T-helper 1 cell treated with Interleukin-12 subunit alpha and Interleukin-12 subunit beta and Interleukin-4 antibody, amounts not matched to agents 30 ng/mL and 1 ng/mL, for 36 hours (primary cell): Measurements from ENCODE around the gene CTTNBP2NL. TPM values are rescaled to one million over a fixed set of nuclear protein-coding genes. Genes with fewer than 3 reads are reported as not detected.
"Not testable (repeated sequence)": the region's sequence is repeated elsewhere in the genome, so short reads cannot be mapped to it uniquely, and the experiment has no call there.

Experiments
- intact Hi-C: fragments of 100-400 bp; cut with micrococcal nuclease; formaldehyde crosslinking; loops from one replicate; pipeline ENCODE4 v1.15.1; 2024
- total RNA-seq: library from RNA; stranded (reverse); gene quantifications from 2 replicates; pipeline ENCODE4 v1.2.3, GENCODE V29; 2022

The CTTNBP2NL gene
- total RNA-seq, 1 donor from 2014 or later: 3.1 TPM

DNA sequence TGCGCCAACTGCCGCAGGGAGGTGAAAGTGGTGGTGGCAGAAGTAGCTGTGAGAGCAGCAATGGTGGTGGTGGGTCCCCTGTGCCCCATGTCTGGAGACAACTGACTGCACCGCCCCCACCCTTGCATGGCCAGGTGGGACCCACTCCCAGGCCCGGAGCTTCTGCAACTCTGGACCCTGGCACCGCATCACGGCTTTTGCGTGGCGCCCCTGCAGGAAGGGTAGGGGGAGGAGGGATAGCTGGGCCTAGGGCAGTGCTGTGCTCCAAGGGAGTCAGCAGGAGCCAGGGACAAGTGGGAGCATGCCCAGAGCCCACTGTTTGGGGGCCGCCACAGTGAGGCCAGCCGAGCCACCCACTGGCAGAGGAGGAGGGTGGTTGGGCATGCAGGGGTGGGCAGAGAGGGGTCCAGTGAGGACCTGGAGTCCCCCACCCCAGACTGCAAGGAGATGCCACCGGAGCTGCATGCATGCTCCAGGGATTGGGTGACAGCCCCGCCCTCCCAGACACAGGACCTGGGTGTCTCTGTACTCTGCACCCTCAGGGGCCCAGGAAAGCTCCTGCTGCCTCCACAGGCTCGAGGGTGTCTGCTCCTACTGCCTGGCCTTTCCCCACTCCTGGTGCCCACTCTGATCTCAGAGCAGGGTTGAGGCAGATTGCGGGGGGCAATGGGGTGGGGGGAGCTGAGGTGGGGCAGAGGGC lies 9.8 kb upstream of the CTTNBP2NL start:
- intact Hi-C loops: no loop called here

DNA sequence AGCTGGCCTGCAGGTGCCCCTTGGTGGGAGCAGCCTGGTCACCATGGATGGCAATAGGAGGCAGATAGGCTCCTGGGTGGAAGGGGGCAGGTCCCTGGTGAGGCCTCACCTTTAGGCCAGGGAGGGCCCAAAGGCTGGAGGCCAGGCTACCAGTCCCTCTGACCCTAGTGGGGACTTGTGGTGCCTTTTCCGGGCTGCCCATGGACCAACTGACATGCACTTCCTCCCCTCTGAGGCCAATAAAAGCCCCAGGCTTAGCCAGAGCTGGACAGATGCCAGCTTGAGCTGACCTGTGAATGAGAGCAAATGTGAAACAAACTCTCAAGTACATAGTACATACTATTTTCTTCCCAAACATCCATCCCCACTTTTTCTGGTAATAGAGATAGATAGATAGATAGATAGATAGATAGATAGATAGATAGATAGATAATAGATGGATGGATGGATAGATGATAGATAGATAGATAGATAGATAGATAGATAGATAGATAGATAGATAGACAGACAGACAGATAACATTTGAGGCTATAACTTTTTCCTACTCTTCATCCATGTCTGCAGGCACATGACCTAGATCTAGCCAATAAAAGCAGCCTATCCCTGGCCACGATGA lies 9.2 kb upstream of the CTTNBP2NL start:
- intact Hi-C loops: no loop called here

DNA sequence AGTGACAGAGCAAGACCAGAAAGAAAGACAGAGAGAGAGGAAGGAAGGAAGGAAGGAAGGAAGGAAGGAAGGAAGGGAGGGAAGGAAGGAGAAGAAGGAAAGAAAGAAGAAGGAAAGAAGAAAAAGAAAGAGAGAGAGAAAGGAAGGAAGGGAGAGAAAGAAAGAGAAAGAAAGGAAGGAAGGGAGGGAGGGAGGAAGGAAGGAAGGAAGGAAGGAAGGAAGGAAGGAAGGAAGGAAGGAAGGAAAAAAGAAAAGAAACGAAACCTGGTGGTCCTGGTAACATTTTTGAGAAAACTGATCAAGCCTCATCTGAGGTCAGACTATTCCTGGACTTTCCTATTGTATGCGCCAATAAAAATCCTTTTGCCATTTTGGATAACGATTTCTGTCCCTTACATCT lies 8.2 kb upstream of the CTTNBP2NL start:
- intact Hi-C loops: no loop called here

DNA sequence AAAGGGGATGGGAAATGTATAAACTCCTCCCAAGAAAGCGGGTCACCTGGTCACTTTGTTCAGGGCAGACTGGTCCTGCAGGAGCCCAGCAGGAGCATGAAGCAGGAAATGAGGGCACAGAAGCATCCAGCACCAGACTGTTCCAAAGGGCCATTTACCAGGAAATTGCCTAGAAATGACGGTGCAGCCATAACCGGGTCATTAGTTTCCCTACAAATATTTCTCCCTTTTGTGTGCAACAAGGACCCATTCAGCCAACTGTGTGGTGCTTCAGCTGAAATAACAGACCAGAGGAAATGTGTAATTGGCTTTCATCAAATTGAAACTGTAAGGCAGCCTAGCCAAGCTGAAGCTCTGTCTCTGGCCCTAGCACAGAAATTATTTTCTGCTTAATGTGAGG lies 7.6 kb upstream of the CTTNBP2NL start:
- intact Hi-C loops: no loop called here

DNA sequence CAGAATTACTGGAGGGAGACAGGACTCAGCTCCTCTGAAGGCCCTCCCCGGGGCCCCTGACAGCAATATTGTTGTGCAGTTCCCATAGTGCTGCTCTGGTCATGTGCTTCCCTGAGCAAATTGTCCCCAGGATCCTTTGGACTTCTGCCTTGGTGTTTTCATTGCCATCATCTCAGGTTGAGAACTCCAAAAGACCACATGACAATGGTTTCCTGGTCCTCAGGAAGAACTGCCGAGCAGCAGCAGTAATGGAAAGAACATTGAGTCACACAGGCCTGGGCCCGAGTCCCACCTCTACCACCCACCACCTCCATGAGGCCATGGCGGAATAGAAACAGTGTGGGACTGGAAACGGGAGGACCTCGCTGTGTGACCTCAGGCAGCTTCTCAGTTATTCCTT lies 6.3 kb upstream of the CTTNBP2NL start:
- intact Hi-C loops: loop anchor here (1.0 to 10.0 kb wide), 7 partner anchors 119 to 1425 kb away; partner anchors contain the start of genes LRIG2, PPM1J, RHOC and RSBN1

DNA sequence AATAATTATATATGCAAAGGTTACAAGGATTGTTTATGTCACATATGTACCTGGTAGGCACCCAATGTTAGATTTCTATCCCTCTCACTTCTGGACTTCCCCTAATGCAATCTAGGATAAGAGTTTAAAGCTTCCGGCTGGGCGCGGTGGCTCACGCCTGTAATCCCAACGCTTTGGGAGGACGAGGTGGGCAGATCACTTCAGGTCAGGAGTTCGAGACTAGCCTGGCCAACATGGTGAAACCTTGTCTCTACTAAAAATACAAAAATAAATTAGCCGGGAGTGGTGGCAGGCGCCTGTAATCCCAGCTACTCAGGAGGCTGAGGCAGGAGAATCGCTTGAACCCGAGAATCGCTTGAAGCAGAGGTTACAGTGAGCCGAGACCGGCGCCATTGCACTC lies 5.7 kb upstream of the CTTNBP2NL start:
- intact Hi-C loops: loop anchor here (1.0 to 10.0 kb wide), 7 partner anchors 118 to 1424 kb away; partner anchors contain the start of genes LRIG2, PPM1J, RHOC and RSBN1

DNA sequence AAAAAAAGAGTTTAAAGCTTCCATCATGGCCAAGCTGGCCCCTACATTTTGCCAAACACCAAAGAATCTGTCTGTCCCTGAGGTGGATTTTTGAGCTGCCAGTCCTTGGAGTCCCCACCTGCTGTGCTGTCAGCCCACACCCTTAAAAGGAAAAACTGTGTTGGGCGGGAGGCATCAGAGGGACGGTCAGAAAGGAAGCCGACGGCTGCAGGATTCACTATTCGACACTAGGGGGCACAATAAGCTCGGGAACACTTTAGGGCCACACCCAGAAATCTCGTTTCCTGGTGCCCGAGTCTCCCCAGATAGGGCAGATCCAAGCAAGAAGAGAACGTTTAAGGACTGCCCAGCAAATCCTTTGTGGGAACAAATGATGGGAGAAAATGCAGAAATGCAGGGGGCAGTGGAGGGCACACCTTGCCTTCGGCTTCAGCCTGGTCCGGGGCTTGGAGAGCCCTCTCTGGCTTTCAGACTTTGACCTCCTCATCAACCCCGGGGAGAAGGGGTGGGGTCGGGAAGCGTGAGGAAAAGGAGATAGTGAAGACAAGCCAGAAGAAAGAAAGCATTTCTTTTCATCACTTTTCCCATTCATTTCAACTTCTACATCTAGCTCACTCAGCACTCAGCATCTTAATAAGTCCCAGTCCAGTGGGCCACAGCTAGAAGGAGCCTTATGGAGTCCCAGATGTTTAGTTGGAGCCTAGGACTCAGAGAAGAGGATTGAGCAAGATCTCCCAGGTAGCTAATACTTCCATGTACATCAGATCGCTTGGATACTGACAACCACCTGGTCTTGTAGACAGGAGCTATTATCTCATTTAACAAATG lies 5.0 kb upstream of the CTTNBP2NL start:
- intact Hi-C loops: loop anchor here (1.0 to 10.0 kb wide), 9 partner anchors 75 to 1424 kb away; partner anchors contain the start of genes LRIG2, PPM1J, RHOC and RSBN1

DNA sequence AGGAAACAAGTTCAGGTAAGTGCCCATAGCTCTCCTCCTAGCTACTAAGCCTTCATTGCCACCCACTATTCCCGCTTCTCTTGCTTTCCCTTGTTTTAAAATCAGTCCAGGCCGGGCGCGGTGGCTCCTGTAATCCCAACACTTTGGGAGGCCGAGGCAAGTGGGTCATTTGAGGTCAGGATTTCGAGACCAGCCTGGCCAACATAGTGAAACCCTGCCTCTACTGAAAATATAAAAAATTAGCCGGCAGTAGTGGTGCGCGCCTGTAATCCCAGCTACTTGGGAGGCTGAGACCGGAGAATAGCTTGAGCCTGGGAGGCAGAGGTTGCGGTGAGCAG lies 4.4 kb upstream of the CTTNBP2NL start:
- intact Hi-C loops: loop anchor here (1.0 to 10.0 kb wide), 7 partner anchors 75 to 1423 kb away; partner anchors contain the start of genes LRIG2, RSBN1 and WNT2B

DNA sequence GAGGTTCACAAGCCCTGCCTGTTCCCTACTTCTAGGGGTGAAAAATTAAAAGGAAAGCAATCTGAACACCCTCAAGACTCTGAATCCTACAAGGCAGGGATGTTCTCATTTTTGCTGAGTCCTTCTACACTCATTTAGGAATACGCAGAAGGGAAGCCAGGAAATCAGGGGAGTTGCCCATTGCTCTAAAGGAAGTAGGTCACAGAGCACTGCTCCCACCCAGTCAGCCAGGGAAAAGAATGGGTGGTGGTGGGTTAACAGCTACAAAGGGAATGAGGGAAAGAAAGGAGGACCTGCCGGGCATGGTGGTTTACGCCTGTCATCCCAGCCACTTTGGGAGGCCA lies 2.4 kb upstream of the CTTNBP2NL start:
- intact Hi-C loops: loop anchor here (10.0 kb wide), 1 partner anchor 1421 kb away; the partner anchor contains the start of gene RSBN1

DNA sequence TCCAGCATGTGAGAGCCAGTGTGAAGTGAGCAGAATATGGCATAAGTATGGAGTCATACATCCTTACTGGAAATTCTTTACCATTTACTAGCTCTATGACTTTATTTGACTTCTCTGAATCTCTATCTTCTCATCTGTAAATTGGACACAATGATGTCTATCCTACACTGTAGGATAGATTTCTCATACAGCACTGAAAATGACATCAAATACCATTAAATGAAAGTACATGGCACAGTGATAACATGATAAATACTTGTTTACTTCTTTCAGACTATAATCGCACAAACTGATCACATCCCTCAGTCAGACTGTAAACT lies 1.3 kb upstream of the CTTNBP2NL start:
- intact Hi-C loops: loop anchor here (10.0 kb wide), 1 partner anchor 1420 kb away; the partner anchor contains the start of gene RSBN1

DNA sequence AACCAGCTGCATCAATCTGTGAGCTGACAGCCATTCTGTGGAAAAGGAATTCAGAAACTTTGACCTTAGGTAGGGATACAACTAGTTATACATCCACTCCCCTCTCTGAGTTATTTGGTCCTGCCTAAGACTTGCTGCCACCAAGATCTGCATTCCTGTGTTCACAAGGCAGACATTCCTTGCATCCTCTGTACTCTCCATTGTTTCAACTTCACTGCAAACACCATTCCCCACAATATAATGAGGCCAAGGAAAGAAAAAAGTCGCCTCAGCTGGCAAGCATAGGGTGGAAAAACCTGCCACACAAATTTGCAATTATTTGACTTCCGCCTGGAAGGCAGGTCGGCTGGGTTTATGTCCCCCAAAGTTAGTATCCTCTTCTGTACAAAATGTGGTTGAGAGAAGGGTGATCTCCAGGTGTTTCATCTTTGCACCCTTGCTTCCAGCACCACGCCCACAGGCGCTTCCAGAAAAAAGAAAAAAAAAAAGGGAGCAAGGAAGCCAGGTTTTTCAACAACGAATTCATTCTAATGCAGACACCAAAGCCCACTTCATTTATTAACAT lies 676 bp upstream of the CTTNBP2NL start:
- intact Hi-C loops: loop anchor here (10.0 kb wide), 1 partner anchor 1419 kb away; the partner anchor contains the start of gene RSBN1

DNA sequence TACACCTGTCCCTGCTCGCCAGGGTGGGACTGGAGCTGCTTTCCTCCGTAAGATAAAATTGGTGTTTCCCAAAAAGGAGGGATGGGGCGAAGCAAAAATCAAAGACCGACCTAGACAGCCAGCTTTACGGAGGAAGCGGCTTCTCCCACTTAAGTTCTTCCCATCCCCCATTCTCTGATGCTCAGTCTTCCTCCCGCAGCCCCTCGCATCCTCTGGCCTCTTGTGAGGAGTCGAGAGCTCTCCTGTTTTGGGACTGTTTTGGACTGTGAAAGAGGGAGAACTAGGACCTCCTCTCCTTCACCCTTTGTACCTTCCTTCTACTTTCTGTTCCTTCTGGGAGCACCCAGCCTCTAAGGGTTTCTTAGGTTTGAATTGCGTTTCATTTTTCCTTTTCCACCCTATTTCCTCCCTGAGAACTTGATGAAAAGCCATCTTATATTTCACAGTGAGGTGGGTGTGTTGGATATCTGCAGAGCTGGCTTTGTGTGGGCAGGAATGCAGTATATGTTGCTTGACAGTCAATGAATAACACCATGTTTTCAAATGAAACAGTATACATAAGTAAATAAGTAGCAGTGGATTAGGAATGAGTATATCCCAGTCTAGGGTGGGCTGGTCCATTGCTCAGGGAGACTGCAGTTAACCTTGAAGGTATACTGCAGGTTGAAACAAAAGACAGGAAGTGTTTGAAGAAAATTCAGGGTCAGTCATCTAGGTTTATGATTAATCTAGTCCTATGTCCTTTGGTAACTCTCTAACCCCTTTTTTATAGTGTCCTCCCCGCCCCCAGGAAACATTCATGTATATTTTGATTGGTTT lies 848 bp downstream of the CTTNBP2NL start:
- intact Hi-C loops: loop anchor here (1.0 to 10.0 kb wide), 6 partner anchors 69 to 1418 kb away; partner anchors contain the start of genes PPM1J, RSBN1 and SLC16A1

DNA sequence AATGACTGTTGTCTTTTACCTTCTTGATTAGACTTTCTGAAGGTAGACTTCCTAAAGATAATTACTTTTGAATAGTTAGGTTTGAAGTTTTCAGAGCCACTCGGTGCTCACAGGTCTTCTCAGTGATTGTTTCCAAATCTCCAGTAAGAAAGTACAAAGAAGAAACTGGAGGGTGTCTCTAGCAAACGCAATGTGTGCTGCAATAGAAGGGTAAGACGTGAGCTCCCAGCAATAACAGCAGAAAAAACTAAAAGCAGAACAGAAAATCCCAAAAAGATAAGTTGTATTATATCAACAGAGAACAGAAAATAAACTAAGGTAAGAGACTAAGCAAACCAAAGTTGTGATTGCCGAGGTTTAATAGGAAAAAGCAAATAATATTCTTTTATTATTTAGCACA lies 1.8 kb downstream of the CTTNBP2NL start:
- intact Hi-C loops: loop anchor here (2.0 to 10.0 kb wide), 2 partner anchors 559 to 1417 kb away; partner anchors contain the start of genes RSBN1 and SLC16A1

DNA sequence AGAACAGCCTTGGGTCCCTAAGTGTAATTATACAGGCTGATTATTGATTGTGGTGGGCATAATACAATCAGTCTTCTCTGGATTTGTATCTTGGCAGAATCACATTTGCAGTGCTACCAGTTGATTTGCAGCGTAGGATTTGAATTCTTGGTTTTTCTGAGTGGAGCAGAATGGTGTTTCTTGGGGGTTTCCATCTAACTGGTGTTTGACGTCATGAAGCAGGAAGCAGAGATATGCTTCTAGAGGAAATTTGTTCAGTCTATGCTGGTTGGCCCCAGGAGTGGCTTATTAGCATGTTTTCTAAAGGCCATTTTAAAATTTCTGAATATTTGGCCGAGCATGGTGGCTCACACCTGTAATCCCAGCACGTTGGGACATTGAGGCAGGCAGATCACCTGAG lies 3.4 kb downstream of the CTTNBP2NL start:
- intact Hi-C loops: loop anchor here (10.0 kb wide), 1 partner anchor 1415 kb away; the partner anchor contains the start of gene RSBN1

DNA sequence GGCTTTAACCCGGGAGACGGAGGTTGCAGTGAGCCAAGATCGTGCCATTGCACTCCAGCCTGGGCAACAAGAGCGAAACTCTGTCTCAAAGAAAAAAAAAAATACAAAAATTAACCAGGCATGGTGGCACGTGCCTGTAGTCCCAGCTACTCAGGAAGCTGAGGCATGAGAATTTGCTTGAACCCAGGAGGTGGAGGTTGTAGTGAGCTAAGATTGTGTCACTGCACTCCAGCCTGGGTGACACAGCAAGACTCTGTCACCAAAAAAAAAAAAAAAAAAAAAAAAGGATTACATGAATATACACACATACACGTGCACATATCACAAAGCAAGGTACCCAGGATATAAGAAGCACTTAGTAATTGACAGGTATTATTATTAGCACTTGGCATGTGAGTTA lies 4.7 kb downstream of the CTTNBP2NL start:
- intact Hi-C loops: not testable (repeated sequence)

DNA sequence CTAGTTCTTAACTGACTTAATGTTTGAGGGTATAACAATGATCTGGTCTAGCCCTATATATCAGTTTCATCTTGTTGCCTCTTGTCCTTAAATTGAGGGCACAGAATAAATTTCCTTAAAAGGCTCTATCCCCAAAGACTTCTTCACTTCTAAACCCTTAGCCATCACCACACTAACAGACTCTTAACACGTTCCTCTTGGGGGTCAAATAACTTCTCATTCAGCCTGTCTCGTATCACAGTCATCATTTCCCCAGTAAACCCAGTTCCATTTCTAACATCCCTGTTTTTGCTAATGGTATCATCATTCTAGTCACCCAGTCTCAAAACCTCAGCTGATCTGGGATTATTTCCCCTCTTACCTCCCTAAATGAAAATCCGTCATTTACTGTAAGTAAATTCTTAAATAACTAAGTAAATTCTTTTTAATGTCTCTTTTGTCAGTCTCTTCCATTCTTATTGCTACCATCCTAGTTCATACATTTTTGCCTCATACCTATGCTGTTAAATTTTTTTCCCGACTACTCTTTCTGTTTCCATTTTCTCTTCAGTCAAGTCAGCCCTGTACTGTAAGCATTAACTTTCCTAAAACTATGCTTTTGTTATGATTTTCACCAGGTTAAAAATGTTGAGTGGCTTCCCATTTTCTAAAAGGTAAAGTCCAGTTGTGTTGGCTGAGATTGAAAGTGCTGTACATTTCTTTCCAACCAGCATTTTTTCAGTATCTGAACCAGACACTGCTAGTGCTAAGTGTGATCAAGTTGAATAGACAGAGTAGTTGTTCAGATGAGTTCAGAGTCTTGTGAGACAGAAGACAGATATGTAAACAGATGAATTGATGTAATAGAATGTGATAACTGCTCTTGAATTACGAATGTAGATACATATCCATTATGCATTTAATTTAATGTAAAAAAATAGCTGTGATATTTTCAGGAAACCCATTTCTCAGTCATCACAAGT lies 6.9 kb downstream of the CTTNBP2NL start:
- intact Hi-C loops: no loop called here

DNA sequence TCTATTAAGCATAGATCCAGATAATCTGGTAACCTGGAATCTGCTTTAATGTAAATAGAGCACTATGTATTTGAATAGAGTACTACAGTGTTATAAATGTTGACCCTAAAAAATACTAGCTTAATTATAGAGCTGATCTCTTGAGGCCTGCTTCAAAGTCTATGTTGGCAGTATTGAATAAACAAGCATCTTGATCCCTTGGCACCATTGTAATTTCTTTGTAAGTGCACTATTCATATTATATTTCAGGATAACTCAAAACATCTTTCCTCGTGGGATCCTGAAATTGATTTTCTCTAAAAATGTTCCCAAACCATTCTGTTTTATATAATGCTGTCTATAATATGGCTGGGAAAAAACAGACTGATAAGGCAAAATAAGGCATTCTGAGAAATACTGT lies 10.8 kb downstream of the CTTNBP2NL start:
- intact Hi-C loops: no loop called here

DNA sequence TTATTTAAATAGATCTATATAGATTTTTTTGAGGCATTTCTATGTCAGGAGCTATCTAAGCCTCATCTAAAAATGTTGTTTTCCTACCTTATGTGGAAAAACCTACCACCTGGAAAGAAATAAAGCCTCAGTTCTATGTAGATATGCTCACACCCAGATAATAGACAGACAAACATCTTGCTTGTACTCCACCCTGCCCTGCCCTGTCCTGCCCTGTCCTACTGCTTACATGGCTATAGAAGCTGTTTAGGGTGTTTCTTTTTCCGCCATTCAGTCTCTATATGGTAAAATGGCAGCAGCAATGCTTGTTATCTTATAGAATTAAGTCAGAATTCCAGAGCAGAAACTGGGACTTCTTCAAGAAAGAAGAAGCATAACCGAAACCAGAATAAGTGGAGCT lies 13.4 kb downstream of the CTTNBP2NL start:
- intact Hi-C loops: no loop called here

DNA sequence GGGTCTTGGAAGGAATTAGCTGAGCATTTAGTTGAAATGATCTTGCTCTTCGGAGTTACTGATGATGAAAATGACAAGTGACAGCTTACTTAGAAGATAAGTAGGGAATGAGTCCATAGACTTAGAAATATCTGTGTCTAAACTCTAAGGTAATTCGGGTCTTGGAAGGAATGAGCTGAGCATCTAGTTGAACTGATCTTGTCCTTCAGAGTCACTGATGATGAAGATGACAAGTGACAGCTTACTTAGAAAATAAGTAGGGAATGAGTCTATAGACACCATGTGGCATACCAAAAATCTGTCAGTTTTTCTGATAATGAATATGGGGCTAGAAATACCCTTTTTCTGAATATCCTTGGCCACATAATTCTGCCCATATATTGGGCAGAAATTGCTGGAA lies 14.7 kb downstream of the CTTNBP2NL start:
- intact Hi-C loops: no loop called here
